Body of pancreas (tissue), 4 donors: ENCODE results near the gene TENM4.

Source experiments
- CTCF ChIP-seq, 7 experiments: fragments of 450-650 bp in 4 of 7; fragments of 200-600 bp in 3 of 7; sonication (generic) in 3 of 7; IDR thresholded peaks; one replicate each; pipeline ENCODE4 v1.5.1; 2016 to 2019; ENCODE audit warnings: antibody characterized with exemption in 7 of 7
- POLR2A ChIP-seq, 3 donors: fragments of 450-650 bp; IDR thresholded peaks; one replicate each; pipeline ENCODE4 v1.6.1; 2016; ENCODE audit warnings: antibody characterized with exemption in 3 of 3, mild to moderate bottlenecking in 2 of 3

- TF ChIP-seq CTCF (IDR thresholded peaks at IDR 0.05), result no peak
- TF ChIP-seq POLR2A (IDR thresholded peaks at IDR 0.05), result no peak
Measured at GRCh38 chr11:79040348-79040747, 400.5 kb downstream of the TENM4 start.
